Measurements from ENCODE around the gene SLC4A7.
"Not testable (repeated sequence)": the region's sequence is repeated elsewhere in the genome, so short reads cannot be mapped to it uniquely, and the experiment has no call there.

Gene SLC4A7

GRCh38 chr3:27449530-27450150 lies 34.5 kb downstream of the SLC4A7 start:
- intact Hi-C loops (cut with DNase I), result no loop called here
- DNase-seq, result no peak

GRCh38 chr3:27442995-27443394 lies 41.2 kb downstream of the SLC4A7 start:
- DNase-seq; intact Hi-C loops (cut with DNase I): not testable (repeated sequence)

- intact Hi-C loops (cut with DNase I); DNase-seq: not testable (repeated sequence)
Observed at GRCh38 chr3:27438352-27438751, 45.8 kb downstream of the SLC4A7 start.

- intact Hi-C loops (cut with DNase I), result no loop called here
- DNase-seq, result no peak
Observed at GRCh38 chr3:27431116-27431515, 53.1 kb downstream of the SLC4A7 start.

- no peak for DNase-seq
- intact Hi-C loops (cut with DNase I), result no loop called here
Observed at GRCh38 chr3:27429909-27430308, 54.3 kb downstream of the SLC4A7 start.

- intact Hi-C loops (cut with DNase I), result no loop called here
- no peak for DNase-seq
Observed at GRCh38 chr3:27428446-27428845, 55.7 kb downstream of the SLC4A7 start.

GRCh38 chr3:27426926-27427325 lies 57.3 kb downstream of the SLC4A7 start:
- no peak for DNase-seq
- intact Hi-C loops (cut with DNase I), result no loop called here

- intact Hi-C loops (cut with DNase I), result no loop called here
- DNase-seq, result no peak
Observed at GRCh38 chr3:27425896-27426565, 58.2 kb downstream of the SLC4A7 start.

- DNase-seq; intact Hi-C loops (cut with DNase I): not testable (repeated sequence)
Observed at GRCh38 chr3:27424812-27425521, 59.2 kb downstream of the SLC4A7 start.

- intact Hi-C loops (cut with DNase I), result no loop called here
- DNase-seq, result no peak
Observed at GRCh38 chr3:27423463-27423862, 60.7 kb downstream of the SLC4A7 start.

GRCh38 chr3:27422617-27423016 lies 61.6 kb downstream of the SLC4A7 start:
- intact Hi-C loops (cut with DNase I), result no loop called here
- DNase-seq, result no peak

GRCh38 chr3:27415202-27415601 lies 69.0 kb downstream of the SLC4A7 start:
- intact Hi-C loops (cut with DNase I), result no loop called here
- DNase-seq, result no peak

- DNase-seq, result no peak
- intact Hi-C loops (cut with DNase I), result no loop called here
Observed at GRCh38 chr3:27392950-27393679, 91.1 kb downstream of the SLC4A7 start.

- DNase-seq; intact Hi-C loops (cut with DNase I): not testable (repeated sequence)
Observed at GRCh38 chr3:27392414-27392813, 91.8 kb downstream of the SLC4A7 start.

GRCh38 chr3:27391796-27392195 lies 92.4 kb downstream of the SLC4A7 start:
- DNase-seq, result no peak
- intact Hi-C loops (cut with DNase I), result no loop called here

GRCh38 chr3:27387625-27388024 lies 96.6 kb downstream of the SLC4A7 start:
- DNase-seq, result no peak
- intact Hi-C loops (cut with DNase I), result no loop called here

- intact Hi-C loops (cut with DNase I), result no loop called here
- DNase-seq, result no peak
Observed at GRCh38 chr3:27385504-27385903, 98.7 kb downstream of the SLC4A7 start.

GRCh38 chr3:27384191-27384590 lies 100.0 kb downstream of the SLC4A7 start:
- intact Hi-C loops (cut with DNase I), result no loop called here
- no peak for DNase-seq

GRCh38 chr3:27380433-27381357 lies 103.5 kb downstream of the SLC4A7 start:
- intact Hi-C loops (cut with DNase I), result no loop called here
- no peak for DNase-seq
